Uterus (tissue), 2 donors: ENCODE measurements around the gene POLR3C.

Experiments
- CTCF ChIP-seq, 4 experiments: fragments of 200-600 bp in 2 of 4; fragments of 450-650 bp in 2 of 4; sonication (generic) in 2 of 4; IDR thresholded peaks; one replicate each; pipeline ENCODE4 v1.5.1; 2016 to 2019; ENCODE audit warnings: antibody characterized with exemption in 4 of 4, mild to moderate bottlenecking in 2 of 4, moderate library complexity in 1 of 4
- POLR2A ChIP-seq, 2 donors: fragments of 450-650 bp; IDR thresholded peaks; one replicate each; pipeline ENCODE4 v1.6.1; 2016; ENCODE audit warnings: antibody characterized with exemption in 2 of 2, mild to moderate bottlenecking in 1 of 2, moderate library complexity in 1 of 2

- TF ChIP-seq CTCF (IDR thresholded peaks at IDR 0.05) (no peak), POLR2A (IDR thresholded peaks at IDR 0.05) (no peak)
Observed at GRCh38 chr1:145843031-145843430, 19.0 kb downstream of the POLR3C start.
